Measurements from ENCODE around the gene STXBP5L.

The STXBP5L gene

GRCh38 chr3:121243208-121243607, 335.2 kb downstream of the STXBP5L start:
- H3K4me3 ChIP-seq (replicated peaks; ENCODE audit: low read depth, low read length) = no peak overlapping the region
- DNase-seq (ENCODE audit: extremely low read depth, insufficient read length) = no peak
- no peaks in the 10 kb centered on the region for H3K36me3 ChIP-seq (ENCODE audit: control insufficient read depth, insufficient read depth, low read length)
- H3K27me3 ChIP-seq (replicated peaks; ENCODE audit: control insufficient read depth, insufficient read depth, low read length) = no peaks in the 10 kb centered on the region
- TF ChIP-seq CTCF (IDR thresholded peaks at IDR 0.05; ENCODE audit: insufficient read depth, low read length, poor library complexity, severe bottlenecking) = no peak

- no peaks in the 10 kb centered on the region for H3K27me3 ChIP-seq (replicated peaks; ENCODE audit: control insufficient read depth, insufficient read depth, low read length)
- no peak for TF ChIP-seq CTCF (IDR thresholded peaks at IDR 0.05; ENCODE audit: insufficient read depth, low read length, poor library complexity, severe bottlenecking)
- no peak for DNase-seq (ENCODE audit: extremely low read depth, insufficient read length)
- H3K36me3 ChIP-seq (ENCODE audit: control insufficient read depth, insufficient read depth, low read length) = no peaks in the 10 kb centered on the region
- no peak overlapping the region for H3K4me3 ChIP-seq (replicated peaks; ENCODE audit: low read depth, low read length)
Measured at GRCh38 chr3:121252676-121253075, 344.7 kb downstream of the STXBP5L start.

GRCh38 chr3:121269389-121269788, 361.4 kb downstream of the STXBP5L start:
- TF ChIP-seq CTCF (IDR thresholded peaks at IDR 0.05; ENCODE audit: insufficient read depth, low read length, poor library complexity, severe bottlenecking) = no peak
- Histone ChIP-seq H3K36me3 (ENCODE audit: control insufficient read depth, insufficient read depth, low read length) (no peaks in the 10 kb centered on the region), H3K4me3 (replicated peaks; ENCODE audit: low read depth, low read length) (no peak overlapping the region), H3K27me3 (replicated peaks; ENCODE audit: control insufficient read depth, insufficient read depth, low read length) (no peaks in the 10 kb centered on the region)
- DNase-seq (ENCODE audit: extremely low read depth, insufficient read length) = no peak

- no peak for TF ChIP-seq CTCF (IDR thresholded peaks at IDR 0.05; ENCODE audit: insufficient read depth, low read length, poor library complexity, severe bottlenecking)
- Histone ChIP-seq H3K36me3 (ENCODE audit: control insufficient read depth, insufficient read depth, low read length) (no peaks in the 10 kb centered on the region), H3K4me3 (replicated peaks; ENCODE audit: low read depth, low read length) (no peak overlapping the region), H3K27me3 (replicated peaks; ENCODE audit: control insufficient read depth, insufficient read depth, low read length) (no peaks in the 10 kb centered on the region)
- no peak for DNase-seq (ENCODE audit: extremely low read depth, insufficient read length)
Measured at GRCh38 chr3:121274411-121274810, 366.4 kb downstream of the STXBP5L start.

- Histone ChIP-seq H3K27me3 (replicated peaks; ENCODE audit: control insufficient read depth, insufficient read depth, low read length) (no peaks in the 10 kb centered on the region), H3K4me3 (replicated peaks; ENCODE audit: low read depth, low read length) (no peak overlapping the region), H3K36me3 (ENCODE audit: control insufficient read depth, insufficient read depth, low read length) (no peaks in the 10 kb centered on the region)
- DNase-seq (ENCODE audit: extremely low read depth, insufficient read length) = no peak
- no peak for TF ChIP-seq CTCF (IDR thresholded peaks at IDR 0.05; ENCODE audit: insufficient read depth, low read length, poor library complexity, severe bottlenecking)
Measured at GRCh38 chr3:121295452-121295851, 387.4 kb downstream of the STXBP5L start.

GRCh38 chr3:121295979-121296378, 388.0 kb downstream of the STXBP5L start:
- DNase-seq (ENCODE audit: extremely low read depth, insufficient read length) = no peak
- TF ChIP-seq CTCF (IDR thresholded peaks at IDR 0.05; ENCODE audit: insufficient read depth, low read length, poor library complexity, severe bottlenecking) = no peak

More at GRCh38 chr3:121295979-121296378, 388.0 kb downstream of the STXBP5L start:
- no peaks in the 10 kb centered on the region for H3K36me3 ChIP-seq (ENCODE audit: control insufficient read depth, insufficient read depth, low read length)
- H3K27me3 ChIP-seq (replicated peaks; ENCODE audit: control insufficient read depth, insufficient read depth, low read length) = no peaks in the 10 kb centered on the region
- no peak overlapping the region for H3K4me3 ChIP-seq (replicated peaks; ENCODE audit: low read depth, low read length)

All from GM06990 (cell line).